Ovary (tissue), 3 donors: ENCODE results near the gene TATDN2.

Source experiments
- CTCF ChIP-seq, 3 donors: fragments of 450-650 bp in 2 of 3; fragments of 200-600 bp in 1 of 3; IDR thresholded peaks; one replicate each; pipeline versions ENCODE4 v1.5.1 to v1.8.0; 2016 to 2022; ENCODE audit warnings: antibody characterized with exemption in 3 of 3, mild to moderate bottlenecking in 1 of 3
- EP300 ChIP-seq: sonication (generic); formaldehyde crosslinking; IDR thresholded peaks from one replicate; pipeline ENCODE4 v1.6.1; 2017; ENCODE audit warnings: antibody characterized with exemption
- POLR2A ChIP-seq: fragments of 450-650 bp; IDR thresholded peaks from one replicate; pipeline ENCODE4 v1.6.1; 2017; ENCODE audit warnings: antibody characterized with exemption, mild to moderate bottlenecking, moderate library complexity
- donor health status: DM: no; HTN: no; CAD: no.

- TF ChIP-seq POLR2A, result no peak
- TF ChIP-seq CTCF (IDR thresholded peaks at IDR 0.05), result no peak
- no peak for TF ChIP-seq EP300
These were observed 1.6 kb downstream of the TATDN2 start for GRCh38 chr3:10249833-10250232.
